ENCODE measurements around the gene CCDC12. TPM values are rescaled to one million over a fixed set of nuclear protein-coding genes. Genes with fewer than 3 reads are reported as not detected.

The CCDC12 gene
- total RNA-seq, 1 experiment from 2014 or later = 52.7 TPM

DNA sequence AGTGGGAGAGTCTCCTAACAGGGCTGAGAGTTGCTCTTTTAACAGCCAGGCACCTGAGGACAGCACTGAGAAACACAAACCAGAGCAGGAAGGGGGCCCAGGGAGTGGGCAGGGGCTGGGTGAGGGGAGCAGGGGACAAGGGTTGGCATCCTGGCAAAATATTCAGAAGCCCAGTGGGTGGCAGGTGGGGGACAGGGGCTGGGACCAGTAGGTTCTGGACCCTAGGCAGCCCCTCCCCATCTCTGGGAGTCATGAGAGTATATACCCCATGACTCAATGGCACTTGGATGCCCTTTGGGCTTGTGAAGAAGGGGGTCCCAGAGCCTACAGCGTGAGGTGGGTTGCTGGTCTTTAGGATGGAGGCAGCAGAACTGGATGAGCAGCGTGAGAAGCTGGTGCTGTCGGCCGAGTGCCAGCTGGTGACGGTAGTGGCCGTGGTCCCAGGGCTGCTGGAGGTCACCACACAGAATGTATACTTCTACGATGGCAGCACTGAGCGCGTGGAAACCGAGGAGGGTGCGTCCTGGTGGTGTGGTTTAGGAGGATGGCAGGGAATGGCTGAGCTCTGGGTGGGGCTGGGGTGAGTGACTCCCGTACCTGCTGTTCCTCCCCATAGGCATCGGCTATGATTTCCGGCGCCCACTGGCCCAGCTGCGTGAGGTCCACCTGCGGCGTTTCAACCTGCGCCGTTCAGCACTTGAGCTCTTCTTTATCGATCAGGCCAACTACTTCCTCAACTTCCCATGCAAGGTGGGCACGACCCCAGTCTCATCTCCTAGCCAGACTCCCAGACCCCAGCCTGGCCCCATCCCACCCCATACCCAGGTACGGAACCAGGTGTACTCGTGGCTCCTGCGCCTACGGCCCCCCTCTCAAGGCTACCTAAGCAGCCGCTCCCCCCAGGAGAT is 27.2 kb upstream of the CCDC12 start:
- Mint-ChIP-seq H3K36me3 (ENCODE audit: insufficient read depth, unreplicated experiment) (peaks cover 37% of the 10 kb centered on the region), H3K27ac (ENCODE audit: unreplicated experiment) (no peak overlapping the region), H3K4me1 (ENCODE audit: low read depth, unreplicated experiment) (no peaks in the 10 kb centered on the region), H3K4me3 (ENCODE audit: unreplicated experiment) (no peak overlapping the region), H3K27me3 (ENCODE audit: insufficient read depth, unreplicated experiment) (no peaks in the 10 kb centered on the region), H3K9me3 (ENCODE audit: unreplicated experiment) (no peaks in the 10 kb centered on the region)
- intact Hi-C loops (cut with micrococcal nuclease; ENCODE audit: unreplicated experiment) = no loop called here
- DNase-seq = no peak
- Histone ChIP-seq H3K36me3 (ENCODE audit: control insufficient read depth, insufficient read depth, low read length) (peaks cover 4% of the 10 kb centered on the region), H3K9me3 (no peaks in the 10 kb centered on the region), H3K27me3 (replicated peaks; ENCODE audit: control insufficient read depth, insufficient read depth, low read length) (no peaks in the 10 kb centered on the region), H3K4me1 (no peaks in the 10 kb centered on the region), H3K4me3 (ENCODE audit: low read depth, low read length) (no peak overlapping the region)
- ChIA-PET CTCF (no interaction called here), POLR2A (no interaction called here)
- TF ChIP-seq, protein P1, sequence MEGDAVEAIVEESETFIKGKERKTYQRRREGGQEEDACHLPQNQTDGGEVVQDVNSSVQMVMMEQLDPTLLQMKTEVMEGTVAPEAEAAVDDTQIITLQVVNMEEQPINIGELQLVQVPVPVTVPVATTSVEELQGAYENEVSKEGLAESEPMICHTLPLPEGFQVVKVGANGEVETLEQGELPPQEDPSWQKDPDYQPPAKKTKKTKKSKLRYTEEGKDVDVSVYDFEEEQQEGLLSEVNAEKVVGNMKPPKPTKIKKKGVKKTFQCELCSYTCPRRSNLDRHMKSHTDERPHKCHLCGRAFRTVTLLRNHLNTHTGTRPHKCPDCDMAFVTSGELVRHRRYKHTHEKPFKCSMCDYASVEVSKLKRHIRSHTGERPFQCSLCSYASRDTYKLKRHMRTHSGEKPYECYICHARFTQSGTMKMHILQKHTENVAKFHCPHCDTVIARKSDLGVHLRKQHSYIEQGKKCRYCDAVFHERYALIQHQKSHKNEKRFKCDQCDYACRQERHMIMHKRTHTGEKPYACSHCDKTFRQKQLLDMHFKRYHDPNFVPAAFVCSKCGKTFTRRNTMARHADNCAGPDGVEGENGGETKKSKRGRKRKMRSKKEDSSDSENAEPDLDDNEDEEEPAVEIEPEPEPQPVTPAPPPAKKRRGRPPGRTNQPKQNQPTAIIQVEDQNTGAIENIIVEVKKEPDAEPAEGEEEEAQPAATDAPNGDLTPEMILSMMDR (IDR thresholded peaks at IDR 0.05; ENCODE audit: insufficient read depth in 1 of 2, low read depth in 1 of 2, low read length in 1 of 2, severe bottlenecking in 1 of 2, unreplicated experiment in 1 of 2) = no peak
- BruUV-seq (replicated peaks) = no TSS peak

DNA sequence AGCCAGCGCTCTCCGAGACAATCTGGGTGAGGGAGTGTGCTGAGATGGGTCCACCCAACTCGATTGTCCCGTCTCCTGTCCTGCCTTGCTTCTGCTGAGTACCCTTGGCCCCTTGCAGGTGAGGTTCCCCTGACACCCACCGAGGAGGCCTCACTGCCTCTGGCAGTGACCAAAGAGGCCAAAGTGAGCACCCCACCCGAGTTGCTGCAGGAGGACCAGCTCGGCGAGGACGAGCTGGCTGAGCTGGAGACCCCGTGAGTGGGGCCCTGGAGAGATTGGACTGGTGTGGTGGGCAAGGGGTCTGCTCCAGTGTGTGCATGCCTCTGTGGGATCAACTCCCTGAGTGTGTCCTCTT is 26.5 kb upstream of the CCDC12 start:
- ChIA-PET CTCF (no interaction called here), POLR2A (no interaction called here)
- no TSS peak for BruUV-seq (replicated peaks)
- intact Hi-C loops (cut with micrococcal nuclease; ENCODE audit: unreplicated experiment) = no loop called here
- Histone ChIP-seq H3K27me3 (replicated peaks; ENCODE audit: control insufficient read depth, insufficient read depth, low read length) (no peaks in the 10 kb centered on the region), H3K4me1 (peaks cover 5% of the 10 kb centered on the region), H3K9me3 (no peaks in the 10 kb centered on the region), H3K36me3 (ENCODE audit: control insufficient read depth, insufficient read depth, low read length) (peaks cover 4% of the 10 kb centered on the region), H3K4me3 (ENCODE audit: low read depth, low read length) (no peak overlapping the region)
- H3K36me3 Mint-ChIP-seq (ENCODE audit: insufficient read depth, unreplicated experiment) = peaks cover 44% of the 10 kb centered on the region
- no peak overlapping the region for H3K27ac Mint-ChIP-seq (ENCODE audit: unreplicated experiment)
- TF ChIP-seq, protein P1 (IDR thresholded peaks at IDR 0.05; ENCODE audit: insufficient read depth in 1 of 2, low read depth in 1 of 2, low read length in 1 of 2, severe bottlenecking in 1 of 2, unreplicated experiment in 1 of 2) = no peak
- no peaks in the 10 kb centered on the region for H3K27me3 Mint-ChIP-seq (ENCODE audit: insufficient read depth, unreplicated experiment)
- H3K4me3 Mint-ChIP-seq (ENCODE audit: unreplicated experiment) = no peak overlapping the region
- no peak for DNase-seq
- H3K9me3 Mint-ChIP-seq (ENCODE audit: unreplicated experiment) = no peaks in the 10 kb centered on the region
- peaks cover 4% of the 10 kb centered on the region for H3K4me1 Mint-ChIP-seq (ENCODE audit: low read depth, unreplicated experiment)

DNA sequence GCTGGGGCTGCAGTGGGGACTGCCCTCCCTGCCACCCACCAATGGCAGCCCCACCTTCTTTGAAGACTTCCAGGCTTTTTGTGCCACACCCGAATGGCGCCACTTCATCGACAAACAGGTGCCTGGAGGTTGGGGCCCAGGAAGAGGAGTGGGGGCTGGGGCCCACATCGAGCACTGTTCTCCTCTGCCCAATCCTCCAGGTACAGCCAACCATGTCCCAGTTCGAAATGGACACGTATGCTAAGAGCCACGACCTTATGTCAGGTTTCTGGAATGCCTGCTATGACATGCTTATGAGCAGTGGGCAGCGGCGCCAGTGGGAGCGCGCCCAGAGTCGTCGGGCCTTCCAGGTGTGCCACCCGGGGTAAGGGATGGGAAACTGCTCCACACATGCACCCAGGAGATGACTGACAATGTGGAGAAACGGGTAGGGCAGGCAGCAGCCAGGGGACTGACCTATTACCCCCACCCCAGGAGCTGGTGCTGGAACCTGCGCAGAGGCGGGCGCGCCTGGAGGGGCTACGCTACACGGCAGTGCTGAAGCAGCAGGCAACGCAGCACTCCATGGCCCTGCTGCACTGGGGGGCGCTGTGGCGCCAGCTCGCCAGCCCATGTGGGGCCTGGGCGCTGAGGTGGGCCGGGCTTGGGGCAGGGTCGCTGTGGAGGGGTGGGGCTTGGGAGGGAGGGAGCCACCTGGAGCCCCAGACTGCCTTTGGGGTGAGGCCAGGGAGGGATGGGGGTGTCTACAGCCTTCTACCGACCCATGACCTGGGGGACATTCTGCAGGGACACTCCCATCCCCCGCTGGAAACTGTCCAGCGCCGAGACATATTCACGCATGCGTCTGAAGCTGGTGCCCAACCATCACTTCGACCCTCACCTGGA is 25.9 kb upstream of the CCDC12 start:
- Mint-ChIP-seq H3K9me3 (ENCODE audit: unreplicated experiment) (no peaks in the 10 kb centered on the region), H3K36me3 (ENCODE audit: insufficient read depth, unreplicated experiment) (peaks cover 50% of the 10 kb centered on the region), H3K4me1 (ENCODE audit: low read depth, unreplicated experiment) (peaks cover 6% of the 10 kb centered on the region), H3K27me3 (ENCODE audit: insufficient read depth, unreplicated experiment) (no peaks in the 10 kb centered on the region), H3K27ac (ENCODE audit: unreplicated experiment) (no peak overlapping the region), H3K4me3 (ENCODE audit: unreplicated experiment) (no peak overlapping the region)
- Histone ChIP-seq H3K36me3 (ENCODE audit: control insufficient read depth, insufficient read depth, low read length) (peaks cover 4% of the 10 kb centered on the region), H3K27me3 (replicated peaks; ENCODE audit: control insufficient read depth, insufficient read depth, low read length) (no peaks in the 10 kb centered on the region), H3K4me3 (ENCODE audit: low read depth, low read length) (no peak overlapping the region), H3K4me1 (peaks cover 11% of the 10 kb centered on the region), H3K9me3 (no peaks in the 10 kb centered on the region)
- TF ChIP-seq, protein P1 (IDR thresholded peaks at IDR 0.05; ENCODE audit: insufficient read depth in 1 of 2, low read depth in 1 of 2, low read length in 1 of 2, severe bottlenecking in 1 of 2, unreplicated experiment in 1 of 2) = no peak
- intact Hi-C loops (cut with micrococcal nuclease; ENCODE audit: unreplicated experiment) = no loop called here
- ChIA-PET CTCF (no interaction called here), POLR2A (no interaction called here)
- no peak for DNase-seq
- BruUV-seq (replicated peaks) = no TSS peak
